Mucosa of stomach (tissue), 1 donor: Measurements from ENCODE around the gene SLC35D3.
"Not testable (repeated sequence)": the region's sequence is repeated elsewhere in the genome, so short reads cannot be mapped to it uniquely, and the experiment has no call there.

Experiments used
- H3K27me3 ChIP-seq: one replicate; pipeline ENCODE4 v1.7.0; 2013; ENCODE audit warnings: mild to moderate bottlenecking, low read length; ENCODE audit not compliant: control insufficient read depth, insufficient read depth
- H3K36me3 ChIP-seq: one replicate; pipeline ENCODE4 v1.7.0; 2013; ENCODE audit warnings: low read length; ENCODE audit not compliant: control insufficient read depth, insufficient read depth
- H3K4me1 ChIP-seq: one replicate; pipeline ENCODE4 v1.7.0; 2013; ENCODE audit warnings: mild to moderate bottlenecking, low read length; ENCODE audit not compliant: control insufficient read depth, insufficient read depth
- H3K4me3 ChIP-seq: one replicate; pipeline ENCODE4 v1.7.0; 2013; ENCODE audit warnings: low read length
- H3K9ac ChIP-seq: one replicate; pipeline ENCODE4 v1.7.0; 2013; ENCODE audit warnings: mild to moderate bottlenecking, low read length, moderate library complexity
- H3K9me3 ChIP-seq: one replicate; pipeline ENCODE4 v1.7.0; 2013; ENCODE audit warnings: mild to moderate bottlenecking, low read length, moderate library complexity; ENCODE audit not compliant: control insufficient read depth
- donor health status: Pancreatic carcinoma.

Gene SLC35D3

DNA sequence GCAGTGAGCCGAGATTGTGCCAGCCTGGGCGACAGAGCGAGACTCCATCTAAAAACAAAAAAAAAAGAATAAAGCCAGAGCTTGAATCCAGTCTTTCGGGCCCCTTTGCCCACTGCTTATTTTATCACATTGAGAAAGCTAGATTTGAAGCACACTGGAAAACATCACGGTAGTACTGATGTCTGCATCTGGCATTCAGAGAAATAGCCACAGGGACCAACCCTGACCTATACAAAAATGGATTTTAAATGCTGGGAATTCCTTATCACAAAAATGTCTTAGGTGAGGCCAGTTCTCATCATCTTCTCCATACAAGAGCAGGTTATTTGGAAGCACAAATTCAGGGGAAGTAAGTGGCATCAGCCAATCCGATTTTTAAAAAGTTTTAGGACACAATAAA lies 49.5 kb downstream of the SLC35D3 start:
- peaks cover 30% of the 10 kb centered on the region for H3K4me1 ChIP-seq
- no peak overlapping the region for H3K4me3 ChIP-seq
- no peaks in the 10 kb centered on the region for H3K27me3 ChIP-seq
- H3K9me3 ChIP-seq: no peaks in the 10 kb centered on the region
- no peaks in the 10 kb centered on the region for H3K36me3 ChIP-seq
- no peak overlapping the region for H3K9ac ChIP-seq

DNA sequence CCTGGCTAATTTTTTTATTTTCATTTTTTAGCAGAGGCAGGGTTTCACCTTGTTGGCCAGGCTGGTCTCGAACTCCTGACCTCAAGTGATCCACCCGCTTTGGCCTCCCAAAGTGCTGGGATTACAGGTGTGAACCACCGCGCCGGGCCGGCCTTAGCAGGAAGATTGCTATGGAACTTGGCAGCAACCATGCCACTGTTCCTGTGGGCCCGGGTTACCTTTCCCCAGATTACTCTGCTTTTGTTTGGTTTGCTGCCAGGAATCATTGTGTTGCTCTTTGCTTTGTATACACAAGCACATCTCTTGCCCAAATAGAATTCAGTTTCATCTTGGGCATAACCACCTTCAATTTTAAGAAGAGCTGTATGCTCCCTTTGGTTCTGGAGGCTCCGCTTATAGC lies 51.7 kb downstream of the SLC35D3 start:
- not testable (repeated sequence) for H3K36me3 ChIP-seq, H3K4me3 ChIP-seq, H3K9ac ChIP-seq, H3K9me3 ChIP-seq, H3K27me3 ChIP-seq
- peaks cover 15% of the 10 kb centered on the region for H3K4me1 ChIP-seq
